Measurements from ENCODE around the gene ZFYVE27. TPM values are rescaled to one million over a fixed set of nuclear protein-coding genes. Genes with fewer than 3 reads are reported as not detected.

ZFYVE27 gene
- total RNA-seq, 4 donors from 2014 or later = 25.8 to 60.5 (median 39.6) TPM

GRCh38 chr10:97701438-97702069 lies 35.4 kb upstream of the ZFYVE27 start:
- 40% methylated on average over 12 of the region's 12 CpGs for WGBS
- H3K27ac ChIP-seq = no peak overlapping the region
- no peaks in the 10 kb centered on the region for H3K27me3 ChIP-seq
- peaks cover 4% of the 10 kb centered on the region for H3K4me1 ChIP-seq
- no peak overlapping the region for H3K4me3 ChIP-seq
- DNase-seq (ENCODE audit: low spot score in 2 of 2) = no peak
- no peaks in the 10 kb centered on the region for H3K9me3 ChIP-seq
- peak; percentile 72 to 84 for TF ChIP-seq CTCF (IDR thresholded peaks at IDR 0.05)
- TF ChIP-seq POLR2AphosphoS5 (IDR thresholded peaks at IDR 0.05) = no peak
- no peaks in the 10 kb centered on the region for H3K36me3 ChIP-seq

- peak in 1 of 2 donors; percentile 28 for DNase-seq (ENCODE audit: low spot score in 2 of 2)
- Histone ChIP-seq H3K27ac (no peak overlapping the region), H3K36me3 (no peaks in the 10 kb centered on the region), H3K4me3 (no peak overlapping the region), H3K4me1 (peaks cover 4% of the 10 kb centered on the region), H3K27me3 (no peaks in the 10 kb centered on the region), H3K9me3 (no peaks in the 10 kb centered on the region)
- 90% methylated on average over 7 of the region's 7 CpGs for WGBS
- TF ChIP-seq POLR2AphosphoS5 (IDR thresholded peaks at IDR 0.05) (no peak), CTCF (IDR thresholded peaks at IDR 0.05) (no peak), POLR2A (IDR thresholded peaks at IDR 0.05) (no peak), EP300 (IDR thresholded peaks at IDR 0.05) (no peak)
Observed at GRCh38 chr10:97703398-97704067, 33.4 kb upstream of the ZFYVE27 start.

- Histone ChIP-seq H3K4me1 (peaks cover 7% of the 10 kb centered on the region), H3K9me3 (no peaks in the 10 kb centered on the region), H3K4me3 (no peak overlapping the region), H3K27me3 (no peaks in the 10 kb centered on the region), H3K27ac (no peak overlapping the region), H3K36me3 (no peaks in the 10 kb centered on the region)
- 64% methylated on average over 1 of the region's 1 CpG for WGBS
- TF ChIP-seq POLR2A (IDR thresholded peaks at IDR 0.05) = no peak
- TF ChIP-seq EP300 (IDR thresholded peaks at IDR 0.05) = no peak
- TF ChIP-seq CTCF (IDR thresholded peaks at IDR 0.05) = no peak
- TF ChIP-seq POLR2AphosphoS5 (IDR thresholded peaks at IDR 0.05) = no peak
- no peak for DNase-seq (ENCODE audit: low spot score in 2 of 2)
Observed at GRCh38 chr10:97704341-97704740, 32.6 kb upstream of the ZFYVE27 start.

GRCh38 chr10:97705006-97705670 lies 31.8 kb upstream of the ZFYVE27 start:
- WGBS = 100% methylated on average over 3 of the region's 3 CpGs
- H3K27ac ChIP-seq = no peak overlapping the region

More at GRCh38 chr10:97705006-97705670, 31.8 kb upstream of the ZFYVE27 start:
- Histone ChIP-seq H3K36me3 (no peaks in the 10 kb centered on the region), H3K4me1 (peaks cover 10% of the 10 kb centered on the region), H3K27me3 (no peaks in the 10 kb centered on the region), H3K9me3 (no peaks in the 10 kb centered on the region), H3K4me3 (no peak overlapping the region)
- DNase-seq (ENCODE audit: low spot score in 2 of 2) = no peak
- TF ChIP-seq POLR2AphosphoS5 (IDR thresholded peaks at IDR 0.05) (no peak), EP300 (IDR thresholded peaks at IDR 0.05) (no peak), POLR2A (IDR thresholded peaks at IDR 0.05) (no peak), CTCF (IDR thresholded peaks at IDR 0.05) (no peak)

All from suprapubic skin (tissue), 4 donors.